Measurements from ENCODE around the gene SIGLEC9.

DNA sequence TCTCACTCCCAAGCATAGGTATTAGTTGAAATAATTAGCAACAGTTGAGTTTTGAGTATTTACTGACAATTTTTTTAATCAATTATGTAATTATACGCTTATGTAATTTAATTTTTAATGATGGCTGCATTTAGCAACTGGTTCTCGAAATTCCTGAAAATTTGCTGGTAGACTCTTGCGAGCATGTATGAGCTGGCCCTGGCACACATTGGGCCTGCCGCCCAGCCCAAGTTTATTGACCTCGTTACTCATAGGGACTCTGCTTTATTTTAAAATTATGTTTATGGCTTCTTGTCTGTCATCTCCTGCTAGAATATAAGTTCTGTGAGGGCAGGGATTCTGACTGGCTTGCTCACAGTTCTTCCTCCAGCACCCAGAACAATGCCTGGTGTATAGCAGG is 48.7 kb upstream of the SIGLEC9 start:
- TF ChIP-seq CEBPB (IDR thresholded peaks at IDR 0.05; ENCODE audit: low read depth, low read length) (no peak), NRF1 (IDR thresholded peaks at IDR 0.05; ENCODE audit: low read depth, low read length) (no peak), TAF1 (IDR thresholded peaks at IDR 0.05; ENCODE audit: low read depth, low read length) (no peak), POLR2A (IDR thresholded peaks at IDR 0.05; ENCODE audit: control extremely low read depth in 1 of 2, low read depth in 2 of 2, low read length in 2 of 2) (no peak), JUND (IDR thresholded peaks at IDR 0.05; ENCODE audit: low read length) (no peak)
- TF ChIP-seq, protein P1, sequence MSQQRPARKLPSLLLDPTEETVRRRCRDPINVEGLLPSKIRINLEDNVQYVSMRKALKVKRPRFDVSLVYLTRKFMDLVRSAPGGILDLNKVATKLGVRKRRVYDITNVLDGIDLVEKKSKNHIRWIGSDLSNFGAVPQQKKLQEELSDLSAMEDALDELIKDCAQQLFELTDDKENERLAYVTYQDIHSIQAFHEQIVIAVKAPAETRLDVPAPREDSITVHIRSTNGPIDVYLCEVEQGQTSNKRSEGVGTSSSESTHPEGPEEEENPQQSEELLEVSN (IDR thresholded peaks at IDR 0.05): no peak

All from H1 (cell line).